Adrenal gland (tissue), 12 donors: Measurements from ENCODE around the gene NEDD9. TPM values are rescaled to one million over a fixed set of nuclear protein-coding genes. Genes with fewer than 3 reads are reported as not detected.

ENCODE experiments used
- DNase-seq, 7 donors: peaks; one replicate each; pipeline ENCODE4 v3.0.0-alpha.2; 2019 to 2020
- H3K27ac ChIP-seq, 5 donors: fragments of 200-600 bp; sonication (generic) in 4 of 5; 1 replicate in 3 of 5; 2 replicates in 2 of 5; pipeline versions ENCODE4 v1.5.1 to v1.8.0; 2016 to 2020; ENCODE audit warnings: mild to moderate bottlenecking in 1 of 5
- H3K27me3 ChIP-seq: fragments of 200-600 bp; 2 replicates; pipeline ENCODE4 v1.8.0; 2021
- H3K36me3 ChIP-seq, 2 donors: fragments of 200-600 bp; replicated peaks in 1 of 2; 1 replicate in 1 of 2; 2 replicates in 1 of 2; pipeline versions ENCODE4 v1.5.1 to v1.8.0; 2018 to 2022
- H3K4me1 ChIP-seq, 2 donors: fragments of 200-600 bp; replicated peaks in 1 of 2; 1 replicate in 1 of 2; 2 replicates in 1 of 2; pipeline versions ENCODE4 v1.5.1 to v1.8.0; 2018 to 2021
- H3K4me3 ChIP-seq, 4 donors: fragments of 200-600 bp; sonication (generic) in 3 of 4; one replicate each; pipeline ENCODE4 v1.5.1; 2016 to 2018
- H3K9me3 ChIP-seq, 3 donors: fragments of 200-600 bp; sonication (generic) in 1 of 3; replicated peaks in 1 of 3; 1 replicate in 2 of 3; 2 replicates in 1 of 3; pipeline versions ENCODE4 v1.5.1 to v1.8.0; 2016 to 2021
- POLR2A ChIP-seq, 2 donors: fragments of 450-650 bp; IDR thresholded peaks; one replicate each; pipeline ENCODE4 v1.6.1; 2017; ENCODE audit warnings: antibody characterized with exemption in 2 of 2, mild to moderate bottlenecking in 2 of 2, moderate library complexity in 1 of 2
- WGBS, 4 donors: extraction: QIAGEN DNeasy Blood & Tissue Kit in 2 of 4; methylation state at CpG; one replicate each; pipeline versions ENCODE4 v1.1.5 to v1.1.7; 2013 to 2017; 5-methylcytosine and 5-hydroxymethylcytosine counted together
- intact Hi-C, 2 donors: fragments of 100-400 bp; cut with DNase I; formaldehyde crosslinking; loops; one replicate each; pipeline versions ENCODE4 v1.14.1 to v1.15.0; 2022 to 2023
- polyA plus RNA-seq, 3 donors: library from polyadenylated mRNA; stranded (reverse); fragments of 200-250 nt in 2 of 3; fragments of 350-450 nt in 1 of 3; fragmentation: Illumina TruSeq in 1 of 3; extraction: RNeasy Lipid Tissue Mini Kit (QIAGEN cat#74804) in 1 of 3; gene quantifications; one replicate each; pipeline ENCODE4 v1.2.3, GENCODE V29; 2013 to 2014
- total RNA-seq, 9 donors: library from RNA; depleted of rRNA in 4 of 9; stranded (reverse); fragments of >200 nt in 4 of 9; fragments of 120-200 nt in 1 of 9; fragmentation: NEBNext Ultra II Directional in 1 of 9; extraction: Animal tissue kit (Norgen Biotek cat#: 25700) in 1 of 9; gene quantifications; one replicate each; pipeline versions ENCODE4 v1.1.0 to v1.2.4, GENCODE V29; 2013 to 2023
- TF ChIP-seq, protein P1 (sequence below), 6 experiments: fragments of 450-650 bp in 4 of 6; fragments of 200-600 bp in 2 of 6; sonication (generic) in 1 of 6; IDR thresholded peaks; 1 replicate in 5 of 6; 2 replicates in 1 of 6; pipeline versions ENCODE4 v1.5.1 to v1.8.0; 2016 to 2021; ENCODE audit warnings: antibody characterized with exemption in 6 of 6, mild to moderate bottlenecking in 2 of 6, moderate library complexity in 1 of 6
- donor health status: healthy with polysubstance abuse.
- donor health status: Bipolar disorder and iron deficiency.
- donor health status: DM: yes; HTN: yes; CAD: no.
- donor health status: DM: no; HTN: no; CAD: no.
- donor health status: DM: no; HTN: no; CAD: no.
- donor health status: DM: yes; HTN: yes; CAD: no.

NEDD9 gene
- total and polyA plus RNA-seq, 12 donors: 6.6 to 47.9 (median 13.5) TPM

DNA sequence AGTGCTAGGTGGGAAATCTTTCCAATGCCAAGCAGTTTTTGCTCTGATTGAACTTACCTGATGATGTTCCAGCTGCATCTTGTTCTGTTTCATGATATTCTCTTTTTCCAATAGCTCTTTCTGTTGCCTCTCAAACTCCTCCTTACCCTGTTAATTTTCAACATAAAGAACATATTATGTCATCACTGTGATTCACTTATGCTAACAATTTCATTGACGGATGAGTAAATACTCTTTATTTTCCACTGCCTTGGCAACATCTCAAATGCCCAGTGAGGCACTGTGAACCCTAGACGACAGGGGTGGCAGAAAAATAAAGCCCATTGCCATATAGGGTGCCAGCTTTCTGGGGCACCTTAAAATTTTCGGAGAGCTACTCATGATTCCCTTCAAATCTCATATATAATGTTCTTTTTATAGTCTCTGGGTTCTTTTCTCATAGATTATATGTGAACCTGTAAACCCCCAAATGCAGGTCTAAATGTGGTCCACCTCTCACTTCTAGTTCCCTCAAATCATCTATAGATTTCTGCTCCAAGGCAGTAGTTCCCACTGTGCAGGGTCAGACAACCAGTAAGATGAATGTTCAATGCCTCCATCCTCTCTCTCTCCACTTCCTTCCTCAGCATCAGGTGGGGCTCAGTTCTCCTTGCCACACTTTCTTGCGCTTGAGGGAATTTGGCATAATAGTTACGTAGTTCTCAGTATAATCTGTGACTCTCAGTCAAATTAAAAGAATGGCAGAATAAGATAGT is 44.1 kb downstream of the NEDD9 start:
- WGBS, 4 donors: 90 to 92% (median 91%) methylated on average over 5 of the region's 5 CpGs
- Histone ChIP-seq H3K27ac (no peak overlapping the region), H3K36me3 (peaks cover 0 to 40% of the 10 kb centered on the region in 2 donors), H3K27me3 (no peaks in the 10 kb centered on the region), H3K4me3 (no peak overlapping the region), H3K4me1 (no peaks in the 10 kb centered on the region), H3K9me3 (no peaks in the 10 kb centered on the region)
- no peak for TF ChIP-seq POLR2A (IDR thresholded peaks at IDR 0.05)
- TF ChIP-seq, protein P1, sequence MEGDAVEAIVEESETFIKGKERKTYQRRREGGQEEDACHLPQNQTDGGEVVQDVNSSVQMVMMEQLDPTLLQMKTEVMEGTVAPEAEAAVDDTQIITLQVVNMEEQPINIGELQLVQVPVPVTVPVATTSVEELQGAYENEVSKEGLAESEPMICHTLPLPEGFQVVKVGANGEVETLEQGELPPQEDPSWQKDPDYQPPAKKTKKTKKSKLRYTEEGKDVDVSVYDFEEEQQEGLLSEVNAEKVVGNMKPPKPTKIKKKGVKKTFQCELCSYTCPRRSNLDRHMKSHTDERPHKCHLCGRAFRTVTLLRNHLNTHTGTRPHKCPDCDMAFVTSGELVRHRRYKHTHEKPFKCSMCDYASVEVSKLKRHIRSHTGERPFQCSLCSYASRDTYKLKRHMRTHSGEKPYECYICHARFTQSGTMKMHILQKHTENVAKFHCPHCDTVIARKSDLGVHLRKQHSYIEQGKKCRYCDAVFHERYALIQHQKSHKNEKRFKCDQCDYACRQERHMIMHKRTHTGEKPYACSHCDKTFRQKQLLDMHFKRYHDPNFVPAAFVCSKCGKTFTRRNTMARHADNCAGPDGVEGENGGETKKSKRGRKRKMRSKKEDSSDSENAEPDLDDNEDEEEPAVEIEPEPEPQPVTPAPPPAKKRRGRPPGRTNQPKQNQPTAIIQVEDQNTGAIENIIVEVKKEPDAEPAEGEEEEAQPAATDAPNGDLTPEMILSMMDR (IDR thresholded peaks at IDR 0.05): no peak
- intact Hi-C loops: no loop called here
- DNase-seq: no peak

DNA sequence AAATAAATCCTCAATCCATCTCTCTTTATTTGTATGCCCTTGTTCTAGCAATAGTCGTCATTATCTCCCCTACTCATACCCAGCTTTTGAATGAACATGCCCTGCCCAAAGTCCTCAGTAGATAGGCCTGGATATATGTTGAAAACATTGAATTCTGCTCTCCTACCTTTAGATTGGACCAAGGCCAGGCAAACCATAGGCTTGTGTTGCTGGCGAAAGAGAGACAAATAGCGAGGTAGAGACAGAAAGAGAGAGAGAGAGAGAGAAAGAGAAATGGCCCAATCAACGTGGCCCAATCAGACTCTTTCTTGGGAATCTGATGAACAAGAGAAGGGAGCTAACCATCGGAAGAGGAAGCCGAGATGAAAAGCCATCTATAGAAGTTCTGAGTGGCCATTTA is 45.2 kb downstream of the NEDD9 start:
- Histone ChIP-seq H3K9me3 (no peaks in the 10 kb centered on the region), H3K27me3 (no peaks in the 10 kb centered on the region), H3K36me3 (peaks cover 0 to 36% of the 10 kb centered on the region in 2 donors), H3K4me3 (no peak overlapping the region), H3K27ac (no peak overlapping the region), H3K4me1 (no peaks in the 10 kb centered on the region)
- WGBS, 4 donors: 91 to 97% (median 94%) methylated on average over 6 of the region's 6 CpGs
- DNase-seq: no peak
- no peak for TF ChIP-seq POLR2A (IDR thresholded peaks at IDR 0.05)
- TF ChIP-seq, protein P1 (IDR thresholded peaks at IDR 0.05): no peak
- intact Hi-C loops: no loop called here

DNA sequence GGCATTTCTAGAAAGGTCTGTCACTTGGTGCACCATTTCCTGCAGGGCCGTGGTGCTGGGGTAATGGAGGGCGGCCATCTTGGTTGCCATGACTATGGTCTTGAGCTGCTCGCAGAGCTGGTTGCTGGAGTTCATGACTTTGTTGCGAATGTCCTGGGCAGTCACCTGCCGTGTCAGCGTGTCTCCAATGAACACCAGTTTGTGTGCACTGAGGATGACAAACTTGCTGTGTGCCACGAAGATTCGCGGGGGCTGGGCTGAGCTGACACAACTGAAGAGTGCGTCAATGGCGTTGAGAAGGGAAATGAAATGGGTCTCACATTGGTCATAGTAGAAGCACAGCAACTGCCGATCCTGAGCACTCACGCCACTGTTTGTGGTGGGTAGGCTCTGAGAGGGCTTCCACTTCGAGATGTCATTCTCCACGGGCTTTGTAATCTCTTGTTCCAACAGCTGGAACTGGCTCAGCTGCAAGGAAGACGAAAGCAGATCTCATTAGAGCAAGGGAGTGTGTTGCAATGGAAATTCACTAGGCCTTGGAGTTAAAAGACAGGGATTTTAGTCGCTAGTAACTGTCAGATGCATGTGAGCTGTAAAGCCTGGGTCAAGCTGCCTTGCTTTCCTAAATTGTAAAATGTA is 47.1 kb downstream of the NEDD9 start:
- no peak overlapping the region for H3K4me3 ChIP-seq
- DNase-seq: no peak
- intact Hi-C loops: no loop called here
- H3K4me1 ChIP-seq: no peaks in the 10 kb centered on the region
- WGBS, 4 donors: 94 to 95% (median 94%) methylated on average over 17 of the region's 17 CpGs
- no peaks in the 10 kb centered on the region for H3K27me3 ChIP-seq
- no peaks in the 10 kb centered on the region for H3K9me3 ChIP-seq
- TF ChIP-seq, protein P1 (IDR thresholded peaks at IDR 0.05): no peak
- TF ChIP-seq POLR2A (IDR thresholded peaks at IDR 0.05): no peak
- peaks cover 0 to 24% of the 10 kb centered on the region in 2 donors for H3K36me3 ChIP-seq
- no peak overlapping the region for H3K27ac ChIP-seq

DNA sequence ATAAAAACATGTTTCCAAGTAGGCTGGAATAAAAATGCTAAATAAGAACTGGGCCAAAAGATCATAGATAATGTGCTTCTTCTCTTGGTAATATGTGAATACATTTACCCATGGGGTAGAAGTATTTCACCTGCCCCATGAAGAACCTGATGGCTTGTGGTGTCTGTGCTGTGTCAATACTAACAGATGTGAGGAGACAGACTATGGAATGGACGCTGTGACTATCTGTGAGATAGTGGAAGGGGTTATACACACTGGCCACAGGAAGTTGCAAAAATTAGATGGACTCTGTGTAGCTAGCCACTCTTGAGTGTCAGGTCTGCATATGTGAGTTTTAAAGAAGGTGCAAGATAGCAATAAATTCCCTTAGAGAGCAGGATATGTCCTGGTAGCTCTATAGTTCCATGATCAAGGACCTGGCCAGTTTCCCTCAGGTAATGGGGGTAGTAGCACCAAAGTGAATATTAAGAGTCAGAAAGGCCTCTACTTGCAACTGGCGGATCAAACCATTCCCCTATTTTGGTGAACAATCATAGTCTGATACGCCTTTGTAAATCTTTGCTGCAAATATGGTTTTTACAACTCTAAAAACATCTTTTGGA is 48.6 kb downstream of the NEDD9 start:
- Histone ChIP-seq H3K9me3 (no peaks in the 10 kb centered on the region), H3K4me3 (no peak overlapping the region)
- intact Hi-C loops: no loop called here

More for the DNA sequence above, 48.6 kb downstream of the NEDD9 start:
- no peak for TF ChIP-seq POLR2A (IDR thresholded peaks at IDR 0.05)
- TF ChIP-seq, protein P1 (IDR thresholded peaks at IDR 0.05): no peak
- 84 to 91% (median 90%) methylated on average over 3 of the region's 3 CpGs for WGBS, 4 donors
- no peak overlapping the region for H3K27ac ChIP-seq
- H3K27me3 ChIP-seq: no peaks in the 10 kb centered on the region
- peaks cover 0 to 16% of the 10 kb centered on the region in 2 donors for H3K36me3 ChIP-seq
- DNase-seq: no peak
- H3K4me1 ChIP-seq: no peaks in the 10 kb centered on the region
